ENCODE results near the gene UVRAG. TPM values are rescaled to one million over a fixed set of nuclear protein-coding genes. Genes with fewer than 3 reads are reported as not detected.

Gene UVRAG
- total RNA-seq, 2 donors from 2014 or later = 12.8 to 13.7 TPM

DNA sequence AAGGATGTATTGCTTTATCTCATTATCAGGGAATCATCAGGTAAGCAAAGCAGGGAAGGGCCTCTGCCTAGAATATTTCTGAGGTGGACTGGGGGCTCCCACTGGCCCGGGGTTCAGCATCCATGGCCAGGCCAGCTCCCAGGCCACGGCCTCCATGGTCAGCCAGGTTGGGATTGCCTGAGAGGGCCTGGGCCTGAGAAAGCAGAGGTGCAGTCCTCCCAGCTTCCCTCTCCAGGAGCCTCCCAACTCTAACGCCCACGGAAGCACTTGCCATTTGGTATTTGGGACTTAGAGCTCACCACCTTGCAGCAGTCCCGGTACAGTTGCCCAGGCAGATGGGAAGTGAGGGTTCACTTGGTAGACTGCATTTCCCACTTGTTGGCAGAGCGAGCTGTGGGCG lies 33.7 kb upstream of the UVRAG start:
- TF ChIP-seq, protein P1, sequence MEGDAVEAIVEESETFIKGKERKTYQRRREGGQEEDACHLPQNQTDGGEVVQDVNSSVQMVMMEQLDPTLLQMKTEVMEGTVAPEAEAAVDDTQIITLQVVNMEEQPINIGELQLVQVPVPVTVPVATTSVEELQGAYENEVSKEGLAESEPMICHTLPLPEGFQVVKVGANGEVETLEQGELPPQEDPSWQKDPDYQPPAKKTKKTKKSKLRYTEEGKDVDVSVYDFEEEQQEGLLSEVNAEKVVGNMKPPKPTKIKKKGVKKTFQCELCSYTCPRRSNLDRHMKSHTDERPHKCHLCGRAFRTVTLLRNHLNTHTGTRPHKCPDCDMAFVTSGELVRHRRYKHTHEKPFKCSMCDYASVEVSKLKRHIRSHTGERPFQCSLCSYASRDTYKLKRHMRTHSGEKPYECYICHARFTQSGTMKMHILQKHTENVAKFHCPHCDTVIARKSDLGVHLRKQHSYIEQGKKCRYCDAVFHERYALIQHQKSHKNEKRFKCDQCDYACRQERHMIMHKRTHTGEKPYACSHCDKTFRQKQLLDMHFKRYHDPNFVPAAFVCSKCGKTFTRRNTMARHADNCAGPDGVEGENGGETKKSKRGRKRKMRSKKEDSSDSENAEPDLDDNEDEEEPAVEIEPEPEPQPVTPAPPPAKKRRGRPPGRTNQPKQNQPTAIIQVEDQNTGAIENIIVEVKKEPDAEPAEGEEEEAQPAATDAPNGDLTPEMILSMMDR (IDR thresholded peaks at IDR 0.05) = no peak
- H3K4me3 ChIP-seq = no peak overlapping the region
- H3K9ac ChIP-seq (ENCODE audit: low read depth in 2 of 2, low read length in 2 of 2) = no peak overlapping the region
- H3K4me1 ChIP-seq = no peaks in the 10 kb centered on the region
- no peak for DNase-seq
- no peaks in the 10 kb centered on the region for H3K36me3 ChIP-seq
- H3K9me3 ChIP-seq = no peaks in the 10 kb centered on the region
- intact Hi-C loops (cut with DNase I) = loop anchor here (10.0 kb wide), 1 partner anchor 46 kb away; no protein-coding TSS in a partner anchor
- no peak overlapping the region for H3K27ac ChIP-seq
- H3K27me3 ChIP-seq = no peaks in the 10 kb centered on the region

DNA sequence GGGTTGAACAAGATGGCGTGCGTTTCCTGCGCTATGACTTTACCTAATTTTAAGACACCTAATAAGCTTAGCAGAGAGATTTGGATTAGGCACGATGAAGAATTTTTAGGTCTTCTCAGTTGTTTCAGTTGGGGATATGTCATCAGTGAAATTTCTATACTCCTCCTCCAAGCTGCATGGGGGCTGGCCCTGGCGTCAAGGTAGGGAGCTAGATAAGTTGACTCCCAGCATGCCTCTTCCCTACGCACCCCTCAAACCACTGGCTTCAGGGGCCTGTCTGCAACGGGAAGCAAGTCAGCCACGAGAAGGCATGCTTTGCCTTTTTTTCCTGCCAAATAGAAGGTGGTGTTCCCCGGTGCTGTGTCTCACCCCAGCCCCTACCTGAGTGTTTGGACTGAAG lies 33.2 kb upstream of the UVRAG start:
- Histone ChIP-seq H3K27me3 (no peaks in the 10 kb centered on the region), H3K27ac (no peak overlapping the region), H3K4me1 (no peaks in the 10 kb centered on the region), H3K36me3 (no peaks in the 10 kb centered on the region), H3K4me3 (no peak overlapping the region), H3K9me3 (no peaks in the 10 kb centered on the region), H3K9ac (ENCODE audit: low read depth in 2 of 2, low read length in 2 of 2) (no peak overlapping the region)
- TF ChIP-seq, protein P1 (IDR thresholded peaks at IDR 0.05) = no peak
- DNase-seq = no peak
- intact Hi-C loops (cut with DNase I) = loop anchor here (10.0 kb wide), 1 partner anchor 47 kb away; no protein-coding TSS in a partner anchor

DNA sequence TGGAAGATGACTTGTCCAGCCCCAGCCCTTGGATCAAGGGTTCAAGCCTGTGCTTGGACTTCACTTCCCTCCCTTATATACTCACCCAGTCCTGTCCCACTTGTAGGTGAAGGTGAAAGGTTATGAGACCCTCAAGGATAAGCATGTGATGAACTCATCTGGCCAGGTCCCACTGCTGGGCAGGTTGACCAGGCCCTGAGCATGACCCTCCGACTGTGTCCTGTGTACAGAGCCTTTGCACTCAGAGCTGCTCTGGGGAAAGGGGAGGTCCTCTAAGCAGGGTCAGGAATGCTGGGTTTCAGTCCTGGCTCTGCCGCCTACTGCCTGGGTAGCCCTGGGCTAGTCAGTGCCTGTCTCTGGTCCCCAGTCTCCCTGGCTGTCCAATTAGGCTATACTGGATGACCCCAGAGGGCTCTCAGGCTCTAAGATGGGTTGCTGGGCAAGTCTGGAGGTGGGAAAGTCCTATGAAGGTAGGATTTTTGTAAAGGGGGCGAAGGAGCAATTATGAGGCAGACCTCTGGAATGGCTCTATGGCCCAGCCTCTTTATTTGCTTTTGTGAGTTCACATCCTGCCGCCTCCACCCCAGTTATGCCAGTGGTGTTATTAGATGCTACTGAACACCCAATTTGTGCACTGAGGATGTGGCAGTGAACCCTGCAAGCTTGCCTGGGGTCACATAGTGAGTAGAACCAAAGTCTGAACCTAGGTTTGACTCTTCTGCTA lies 32.3 kb upstream of the UVRAG start:
- no peaks in the 10 kb centered on the region for H3K9me3 ChIP-seq
- intact Hi-C loops (cut with DNase I) = loop anchor here (10.0 kb wide), 1 partner anchor 48 kb away; no protein-coding TSS in a partner anchor
- H3K4me3 ChIP-seq = no peak overlapping the region
- H3K27ac ChIP-seq = no peak overlapping the region
- no peaks in the 10 kb centered on the region for H3K36me3 ChIP-seq
- H3K4me1 ChIP-seq = no peaks in the 10 kb centered on the region
- TF ChIP-seq, protein P1 (IDR thresholded peaks at IDR 0.05) = no peak
- DNase-seq = no peak
- no peaks in the 10 kb centered on the region for H3K27me3 ChIP-seq
- no peak overlapping the region for H3K9ac ChIP-seq (ENCODE audit: low read depth in 2 of 2, low read length in 2 of 2)

DNA sequence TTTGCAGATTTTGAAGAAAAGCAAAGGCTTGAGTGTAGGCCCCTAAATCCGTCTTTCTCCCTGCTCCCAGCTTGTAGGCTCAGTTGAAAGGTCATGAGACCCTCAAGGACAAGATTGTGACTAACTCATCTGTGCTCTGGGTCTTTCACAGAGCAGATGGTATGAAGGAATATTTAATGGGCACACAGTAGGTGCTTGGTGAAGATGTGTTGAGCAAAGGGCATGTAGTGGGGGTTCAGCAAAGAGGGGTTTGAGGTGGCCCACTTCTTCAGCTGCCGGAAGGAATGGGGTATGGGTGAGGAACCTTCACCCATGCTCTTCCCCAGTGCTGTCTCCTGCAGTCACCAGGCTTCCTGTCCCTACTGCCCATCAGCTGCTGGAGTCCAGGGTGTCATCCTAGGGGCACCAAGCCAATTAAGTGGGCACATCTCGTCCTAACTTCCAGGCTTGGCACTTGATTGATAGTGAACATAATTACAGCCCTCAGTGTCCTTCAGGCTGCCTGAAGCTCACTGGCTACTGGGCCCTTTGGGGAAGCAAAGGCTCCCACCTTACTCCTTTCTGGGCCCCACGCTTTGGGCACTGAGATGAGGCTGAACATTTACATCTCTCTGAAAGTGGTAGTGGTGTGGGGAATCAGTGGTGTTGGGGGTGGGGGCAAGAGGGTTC lies 31.5 kb upstream of the UVRAG start:
- H3K27me3 ChIP-seq = no peaks in the 10 kb centered on the region
- no peaks in the 10 kb centered on the region for H3K9me3 ChIP-seq
- no peak for DNase-seq
- no peak overlapping the region for H3K9ac ChIP-seq (ENCODE audit: low read depth in 2 of 2, low read length in 2 of 2)
- no peaks in the 10 kb centered on the region for H3K4me1 ChIP-seq
- no peaks in the 10 kb centered on the region for H3K36me3 ChIP-seq
- intact Hi-C loops (cut with DNase I) = loop anchor here (10.0 kb wide), 1 partner anchor 49 kb away; no protein-coding TSS in a partner anchor
- H3K27ac ChIP-seq = no peak overlapping the region
- TF ChIP-seq, protein P1 (IDR thresholded peaks at IDR 0.05) = no peak
- no peak overlapping the region for H3K4me3 ChIP-seq

DNA sequence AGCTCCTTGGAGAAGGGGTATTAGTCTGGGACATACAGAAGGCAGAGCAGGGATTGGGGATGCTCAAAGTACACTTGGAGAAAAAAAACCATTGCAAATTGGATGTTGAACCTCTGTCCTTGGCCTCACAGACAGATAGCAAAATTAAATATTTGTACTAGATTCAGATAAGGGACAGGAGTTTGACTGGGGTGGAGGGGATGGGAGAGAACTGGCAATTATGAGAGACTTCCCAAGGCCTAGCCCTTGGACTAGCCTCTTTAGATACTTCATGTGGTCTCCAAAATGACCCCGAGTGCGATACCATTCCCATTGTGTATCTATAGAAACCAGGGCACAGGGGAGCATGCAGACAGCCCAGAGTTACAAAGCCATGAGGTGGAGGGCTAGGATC lies 30.9 kb upstream of the UVRAG start:
- intact Hi-C loops (cut with DNase I) = loop anchor here (10.0 kb wide), 1 partner anchor 49 kb away; no protein-coding TSS in a partner anchor
- H3K36me3 ChIP-seq = no peaks in the 10 kb centered on the region
- no peak overlapping the region for H3K9ac ChIP-seq (ENCODE audit: low read depth in 2 of 2, low read length in 2 of 2)

More for the DNA sequence above, 30.9 kb upstream of the UVRAG start:
- DNase-seq = no peak
- Histone ChIP-seq H3K9me3 (no peaks in the 10 kb centered on the region), H3K4me3 (no peak overlapping the region), H3K27ac (no peak overlapping the region), H3K4me1 (no peaks in the 10 kb centered on the region), H3K27me3 (no peaks in the 10 kb centered on the region)
- TF ChIP-seq, protein P1 (IDR thresholded peaks at IDR 0.05) = no peak
